Thyroid gland (tissue), 4 donors: ENCODE data around the gene MGAT5.

Experiments
- POLR2A ChIP-seq, 2 donors: fragments of 450-650 bp; IDR thresholded peaks; one replicate each; pipeline ENCODE4 v1.6.1; 2017; ENCODE audit warnings: antibody characterized with exemption in 2 of 2, mild to moderate bottlenecking in 2 of 2, moderate library complexity in 1 of 2
- TF ChIP-seq, protein P1 (sequence below), 6 experiments: fragments of 200-600 bp in 3 of 6; fragments of 450-650 bp in 3 of 6; sonication (generic) in 3 of 6; IDR thresholded peaks; one replicate each; pipeline ENCODE4 v1.5.1; 2016 to 2019; ENCODE audit warnings: antibody characterized with exemption in 6 of 6, mild to moderate bottlenecking in 2 of 6, inconsistent platforms in 1 of 6, moderate library complexity in 1 of 6

DNA sequence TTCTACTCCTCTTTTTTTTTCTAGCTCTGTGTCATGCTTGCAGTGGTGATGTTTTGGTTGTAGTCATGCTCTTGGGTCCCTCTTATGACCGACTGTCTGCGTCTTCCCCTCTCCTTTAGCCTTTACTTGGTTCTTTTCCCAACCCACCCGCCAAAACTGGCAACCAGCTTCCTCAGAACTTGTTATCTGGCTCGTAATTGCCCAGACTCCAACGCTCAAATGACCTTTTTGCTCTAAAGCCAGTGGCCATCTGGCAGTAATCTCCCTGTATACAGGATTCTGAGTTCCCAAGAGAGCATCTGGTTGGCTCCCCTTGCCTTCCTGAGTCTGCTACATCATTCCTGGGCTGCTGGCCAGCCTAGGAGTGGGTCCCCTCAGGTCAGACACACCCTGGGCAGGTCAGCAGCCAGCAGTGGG lies 147.2 kb downstream of the MGAT5 start:
- TF ChIP-seq, protein P1, sequence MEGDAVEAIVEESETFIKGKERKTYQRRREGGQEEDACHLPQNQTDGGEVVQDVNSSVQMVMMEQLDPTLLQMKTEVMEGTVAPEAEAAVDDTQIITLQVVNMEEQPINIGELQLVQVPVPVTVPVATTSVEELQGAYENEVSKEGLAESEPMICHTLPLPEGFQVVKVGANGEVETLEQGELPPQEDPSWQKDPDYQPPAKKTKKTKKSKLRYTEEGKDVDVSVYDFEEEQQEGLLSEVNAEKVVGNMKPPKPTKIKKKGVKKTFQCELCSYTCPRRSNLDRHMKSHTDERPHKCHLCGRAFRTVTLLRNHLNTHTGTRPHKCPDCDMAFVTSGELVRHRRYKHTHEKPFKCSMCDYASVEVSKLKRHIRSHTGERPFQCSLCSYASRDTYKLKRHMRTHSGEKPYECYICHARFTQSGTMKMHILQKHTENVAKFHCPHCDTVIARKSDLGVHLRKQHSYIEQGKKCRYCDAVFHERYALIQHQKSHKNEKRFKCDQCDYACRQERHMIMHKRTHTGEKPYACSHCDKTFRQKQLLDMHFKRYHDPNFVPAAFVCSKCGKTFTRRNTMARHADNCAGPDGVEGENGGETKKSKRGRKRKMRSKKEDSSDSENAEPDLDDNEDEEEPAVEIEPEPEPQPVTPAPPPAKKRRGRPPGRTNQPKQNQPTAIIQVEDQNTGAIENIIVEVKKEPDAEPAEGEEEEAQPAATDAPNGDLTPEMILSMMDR (IDR thresholded peaks at IDR 0.05) = no peak
- no peak for TF ChIP-seq POLR2A (IDR thresholded peaks at IDR 0.05)
